A673 (cell line): ENCODE data around the gene KRT2.

Experiments used
- EZH2 ChIP-seq: fragments of 200-600 bp; sonication (generic); IDR thresholded peaks from 2 replicates; pipeline ENCODE4 v1.6.1; 2017; ENCODE audit warnings: borderline replicate concordance, low read depth, mild to moderate bottlenecking, mixed read lengths, antibody characterized with exemption, low read length; ENCODE audit not compliant: poor library complexity, severe bottlenecking
- TF ChIP-seq, protein P1 (sequence below): fragments of 300-800, 200-600 bp; sonication (generic); conservative IDR thresholded peaks from 2 replicates; pipeline ENCODE4 v1.5.1; 2017; ENCODE audit warnings: low read depth, mild to moderate bottlenecking, antibody characterized with exemption, low read length, moderate library complexity, mixed read lengths

DNA sequence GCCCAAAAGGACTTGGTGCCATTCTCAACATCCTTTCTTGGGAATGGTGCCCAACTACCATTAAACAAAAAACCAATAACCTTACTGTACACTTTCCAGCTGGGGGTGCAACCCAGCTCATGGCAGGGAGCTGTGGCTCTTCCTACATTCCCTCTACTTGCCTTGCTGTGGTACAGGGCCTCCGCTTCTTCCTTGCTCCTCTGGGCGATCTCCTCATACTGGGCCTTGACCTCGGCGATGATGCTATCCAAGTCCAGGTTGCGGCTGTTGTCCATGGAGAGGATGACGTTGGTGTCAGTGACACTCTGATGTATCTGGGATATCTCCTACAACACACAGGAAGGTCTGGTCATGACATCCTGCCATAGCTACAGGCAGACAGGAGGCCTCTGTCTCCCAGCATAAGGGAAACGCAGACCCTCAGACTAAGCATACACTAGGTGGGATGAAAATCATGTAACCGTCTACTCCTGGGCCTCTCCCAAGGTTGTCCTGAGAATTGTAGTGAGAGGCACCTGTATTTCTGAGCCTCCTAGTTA is 3.9 kb downstream of the KRT2 start:
- TF ChIP-seq, protein P1, sequence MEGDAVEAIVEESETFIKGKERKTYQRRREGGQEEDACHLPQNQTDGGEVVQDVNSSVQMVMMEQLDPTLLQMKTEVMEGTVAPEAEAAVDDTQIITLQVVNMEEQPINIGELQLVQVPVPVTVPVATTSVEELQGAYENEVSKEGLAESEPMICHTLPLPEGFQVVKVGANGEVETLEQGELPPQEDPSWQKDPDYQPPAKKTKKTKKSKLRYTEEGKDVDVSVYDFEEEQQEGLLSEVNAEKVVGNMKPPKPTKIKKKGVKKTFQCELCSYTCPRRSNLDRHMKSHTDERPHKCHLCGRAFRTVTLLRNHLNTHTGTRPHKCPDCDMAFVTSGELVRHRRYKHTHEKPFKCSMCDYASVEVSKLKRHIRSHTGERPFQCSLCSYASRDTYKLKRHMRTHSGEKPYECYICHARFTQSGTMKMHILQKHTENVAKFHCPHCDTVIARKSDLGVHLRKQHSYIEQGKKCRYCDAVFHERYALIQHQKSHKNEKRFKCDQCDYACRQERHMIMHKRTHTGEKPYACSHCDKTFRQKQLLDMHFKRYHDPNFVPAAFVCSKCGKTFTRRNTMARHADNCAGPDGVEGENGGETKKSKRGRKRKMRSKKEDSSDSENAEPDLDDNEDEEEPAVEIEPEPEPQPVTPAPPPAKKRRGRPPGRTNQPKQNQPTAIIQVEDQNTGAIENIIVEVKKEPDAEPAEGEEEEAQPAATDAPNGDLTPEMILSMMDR: no peak
- no peak for TF ChIP-seq EZH2
